Stimulated activated CD4-positive, alpha-beta T cell treated with anti-CD3 and anti-CD28 coated beads, Interleukin-15, amount 100 ng/mL, for 24 hours (primary cell): ENCODE measurements around the gene PLPP3.

Source experiments
- DNase-seq: peaks from one replicate; pipeline ENCODE4 v3.0.0-alpha.2; 2020

PLPP3 gene

GRCh38 chr1:56493826-56494225 lies 85.5 kb downstream of the PLPP3 start:
- DNase-seq, result no peak

GRCh38 chr1:56491441-56491840 lies 87.9 kb downstream of the PLPP3 start:
- no peak for DNase-seq

- no peak for DNase-seq
Observed at GRCh38 chr1:56490619-56491018, 88.7 kb downstream of the PLPP3 start.

- no peak for DNase-seq
Observed at GRCh38 chr1:56489695-56490094, 89.7 kb downstream of the PLPP3 start.

- DNase-seq, result no peak
Observed at GRCh38 chr1:56484695-56485094, 94.7 kb downstream of the PLPP3 start.

DNA sequence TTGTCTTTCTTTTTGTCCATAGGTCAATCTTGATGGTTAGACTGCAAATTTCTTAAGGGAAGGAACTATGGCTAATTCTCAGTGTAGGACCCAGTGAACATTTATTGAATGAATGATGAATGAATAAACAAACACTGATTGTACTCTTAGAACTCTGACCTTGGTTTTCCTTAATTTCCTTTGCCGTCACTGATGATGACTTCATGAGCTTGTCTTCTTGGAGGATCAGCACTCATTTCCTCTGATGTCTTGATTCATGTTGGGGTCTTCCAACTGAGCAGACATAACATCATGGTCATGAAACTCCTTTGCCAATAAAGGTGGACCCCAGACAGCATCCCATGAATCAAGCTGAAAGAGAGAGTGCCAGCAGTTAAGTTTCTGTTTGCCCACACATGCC lies 96.3 kb downstream of the PLPP3 start:
- no peak for DNase-seq

- DNase-seq, result no peak
Observed at GRCh38 chr1:56482486-56482885, 96.9 kb downstream of the PLPP3 start.

- no peak for DNase-seq
Observed at GRCh38 chr1:56481140-56481694, 98.1 kb downstream of the PLPP3 start.

- no peak for DNase-seq
Observed at GRCh38 chr1:56478734-56479133, 100.6 kb downstream of the PLPP3 start.

- no peak for DNase-seq
Observed at GRCh38 chr1:56477164-56478111, 101.9 kb downstream of the PLPP3 start.

- no peak for DNase-seq
Observed at GRCh38 chr1:56473582-56474270, 105.6 kb downstream of the PLPP3 start.

DNA sequence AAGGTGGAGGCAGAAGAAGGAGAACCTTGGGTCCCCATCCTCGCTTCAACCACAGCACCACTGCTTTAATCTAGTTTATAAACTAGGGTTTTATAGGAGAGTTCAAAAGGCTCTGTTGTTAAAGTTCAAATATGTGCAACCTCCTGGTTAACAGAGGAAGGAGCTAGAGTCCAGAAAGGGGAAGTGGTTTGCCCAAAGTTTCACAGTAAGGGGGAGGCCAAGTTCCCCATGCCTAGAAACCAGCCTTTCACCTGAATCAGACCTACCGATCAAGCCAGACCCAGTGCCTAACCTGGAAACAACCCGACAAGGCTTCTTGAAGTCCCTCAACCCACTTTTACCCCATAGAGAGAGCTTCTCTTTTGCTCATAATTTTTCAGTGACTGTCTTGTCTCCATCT lies 106.5 kb downstream of the PLPP3 start:
- no peak for DNase-seq

DNA sequence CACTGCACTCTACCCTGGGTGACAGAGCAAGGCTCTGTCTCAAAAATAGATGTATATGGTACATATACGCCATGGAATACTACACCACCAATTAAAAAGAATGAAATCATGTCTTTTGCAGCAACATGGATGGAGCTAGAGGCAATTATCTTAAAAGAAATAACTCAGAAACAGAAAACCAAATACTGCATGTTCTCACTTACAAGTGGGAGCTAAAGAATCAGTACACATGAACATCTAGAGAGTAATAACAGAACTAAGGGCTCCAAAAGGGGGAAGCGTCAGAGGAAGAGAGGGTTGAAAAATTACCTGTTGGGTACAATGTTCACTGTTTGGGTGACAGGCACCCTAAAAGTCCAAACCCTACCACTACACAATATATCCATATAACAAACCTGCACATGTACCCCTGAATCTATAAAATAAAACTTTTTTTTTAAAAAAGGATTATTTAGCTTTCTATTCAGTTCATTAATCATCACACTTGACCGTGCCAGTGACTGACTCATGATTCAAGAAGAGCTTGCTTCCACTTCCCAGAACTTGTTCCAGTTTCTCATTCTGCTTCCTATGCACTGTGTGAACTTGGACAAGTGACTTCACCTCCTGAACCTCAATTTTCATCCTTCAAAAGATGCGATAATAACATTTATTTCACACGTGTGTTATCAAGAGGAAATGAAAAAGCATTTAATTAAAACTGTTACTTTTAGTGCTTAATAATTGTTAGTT lies 109.6 kb downstream of the PLPP3 start:
- no peak for DNase-seq

- no peak for DNase-seq
Observed at GRCh38 chr1:56468518-56468917, 110.8 kb downstream of the PLPP3 start.

- DNase-seq, result no peak
Observed at GRCh38 chr1:56466538-56466937, 112.8 kb downstream of the PLPP3 start.

DNA sequence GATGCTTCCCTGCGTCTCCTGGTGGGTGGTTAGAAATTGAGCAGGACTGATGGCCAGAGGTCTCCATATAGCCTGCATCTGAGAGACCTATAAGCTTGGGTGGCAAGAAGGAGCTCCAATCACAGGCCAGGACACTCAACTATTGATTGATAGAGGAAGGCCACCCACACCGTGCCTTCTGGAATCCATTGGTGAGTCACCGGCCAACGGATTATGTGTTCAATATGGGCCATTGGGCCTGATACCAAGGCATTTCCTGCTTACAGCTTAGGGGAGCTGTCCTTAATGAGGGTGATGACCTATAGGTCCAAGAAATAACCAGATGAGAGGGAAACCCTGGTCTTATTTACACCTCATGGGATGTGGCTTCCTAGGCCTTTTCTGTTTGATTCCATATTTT lies 115.1 kb downstream of the PLPP3 start:
- no peak for DNase-seq

DNA sequence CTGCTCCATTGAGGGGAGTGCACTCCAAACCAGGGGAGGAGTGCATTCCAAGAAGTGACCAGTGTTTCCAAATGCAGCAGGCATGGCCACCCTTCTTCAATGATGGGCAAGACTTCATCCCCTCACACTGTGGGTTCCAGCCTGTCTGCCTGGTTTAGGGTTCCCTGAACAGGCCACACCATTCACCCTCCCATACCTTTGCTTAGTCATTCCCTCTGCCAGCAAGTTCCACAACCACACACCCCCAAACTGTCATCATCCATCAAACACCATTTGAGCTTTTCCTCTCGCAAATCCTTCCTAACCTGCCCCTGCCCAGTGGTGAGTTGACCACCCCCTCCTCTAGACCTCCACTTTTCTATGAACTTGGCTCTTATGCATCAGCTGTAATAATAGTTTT lies 116.0 kb downstream of the PLPP3 start:
- no peak for DNase-seq

- no peak for DNase-seq
Observed at GRCh38 chr1:56462209-56462608, 117.2 kb downstream of the PLPP3 start.

GRCh38 chr1:56461158-56462127 lies 117.9 kb downstream of the PLPP3 start:
- DNase-seq, result no peak

DNA sequence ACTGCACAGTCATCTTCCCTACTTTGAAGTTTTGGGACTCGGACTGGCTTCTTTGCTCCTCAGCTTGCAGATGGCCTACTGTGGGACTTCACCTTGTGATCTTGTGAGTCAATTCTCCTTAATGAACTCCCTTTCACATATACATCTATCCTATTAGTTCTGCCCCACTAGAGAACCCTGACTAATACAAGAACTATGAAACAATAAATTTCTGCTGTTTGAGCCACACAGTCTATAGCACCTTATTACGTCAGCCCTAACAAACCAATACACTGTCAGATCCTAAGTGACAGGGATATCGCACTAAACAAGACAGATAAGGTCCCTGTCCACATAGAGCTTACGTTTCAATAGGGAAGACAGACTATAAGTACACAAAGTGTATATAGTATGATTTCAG lies 120.1 kb downstream of the PLPP3 start:
- no peak for DNase-seq

DNA sequence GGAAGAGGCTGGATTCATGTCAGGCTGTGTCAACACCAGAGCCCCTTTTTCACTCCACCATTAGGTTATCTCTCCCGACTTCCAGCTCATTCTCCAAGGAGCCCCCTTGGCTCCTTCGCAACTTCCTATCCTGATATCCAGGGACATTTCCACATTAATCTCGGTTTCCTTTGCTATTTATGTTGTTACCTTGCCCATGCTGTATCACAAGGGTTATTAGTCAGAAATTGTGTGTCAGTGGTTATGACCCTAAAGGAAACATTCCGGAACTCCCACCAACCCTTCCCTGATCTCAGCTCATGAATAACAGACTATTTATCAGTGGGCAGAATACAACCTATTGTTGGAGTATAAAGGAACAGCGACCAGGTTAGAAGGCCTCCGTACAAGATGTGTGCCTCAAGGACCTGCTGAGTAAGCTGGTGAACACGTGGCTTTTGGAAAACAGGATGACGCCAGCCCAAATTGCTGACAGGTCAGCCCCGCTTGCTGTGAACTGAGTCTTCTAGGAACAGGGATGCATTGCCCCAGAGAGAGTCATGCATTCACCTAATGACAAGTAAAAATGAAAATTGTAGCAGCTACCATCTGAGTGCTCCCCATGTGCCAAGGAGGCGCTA lies 121.5 kb downstream of the PLPP3 start:
- no peak for DNase-seq
